Erythroblast (primary cell): ENCODE data around the gene PFN3.
"Not testable (repeated sequence)": the region's sequence is repeated elsewhere in the genome, so short reads cannot be mapped to it uniquely, and the experiment has no call there.

Experiments
- DNase-seq, 2 experiments: peaks; one replicate each; lab custom pipeline; 2025; lab: John Stamatoyannopoulos, UW
- GATA1 ChIP-seq: IDR thresholded peaks from 2 replicates; pipeline ENCODE4 v1.6.1; 2011; ENCODE audit warnings: low read depth, mild to moderate bottlenecking, control low read depth, low read length, moderate library complexity
- POLR2A ChIP-seq: IDR thresholded peaks from 2 replicates; pipeline ENCODE4 v1.6.1; 2011; ENCODE audit warnings: mild to moderate bottlenecking, low read length

Gene PFN3

GRCh38 chr5:177389241-177390169 lies 11.0 kb downstream of the PFN3 start:
- DNase-seq = no peak
- TF ChIP-seq POLR2A (no peak), GATA1 (no peak)

GRCh38 chr5:177388521-177389052 lies 11.9 kb downstream of the PFN3 start:
- DNase-seq = no peak
- no peak for TF ChIP-seq POLR2A
- no peak for TF ChIP-seq GATA1

DNA sequence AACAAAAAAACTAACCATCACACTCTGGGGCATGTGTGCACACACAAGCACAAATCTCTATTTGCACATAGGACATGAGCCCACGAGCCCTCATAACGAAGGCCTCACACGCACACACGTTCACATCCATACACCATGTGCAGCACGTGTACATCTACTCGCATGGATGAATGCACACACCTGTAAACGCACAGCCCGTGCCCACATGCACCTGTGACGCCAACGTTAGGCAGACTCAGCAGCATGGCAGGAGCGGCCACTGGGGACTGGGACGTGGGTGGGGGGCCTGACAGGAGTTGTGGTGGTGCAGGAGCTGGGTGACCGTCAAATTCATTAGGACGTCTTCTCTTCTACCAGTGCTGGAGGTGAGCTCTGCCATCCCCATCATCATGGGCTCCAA lies 13.1 kb downstream of the PFN3 start:
- TF ChIP-seq POLR2A = no peak
- no peak for TF ChIP-seq GATA1
- DNase-seq = no peak

GRCh38 chr5:177386542-177386941 lies 13.9 kb downstream of the PFN3 start:
- no peak for DNase-seq
- no peak for TF ChIP-seq GATA1
- no peak for TF ChIP-seq POLR2A

GRCh38 chr5:177385720-177386119 lies 14.7 kb downstream of the PFN3 start:
- DNase-seq = no peak
- TF ChIP-seq POLR2A (no peak), GATA1 (no peak)

DNA sequence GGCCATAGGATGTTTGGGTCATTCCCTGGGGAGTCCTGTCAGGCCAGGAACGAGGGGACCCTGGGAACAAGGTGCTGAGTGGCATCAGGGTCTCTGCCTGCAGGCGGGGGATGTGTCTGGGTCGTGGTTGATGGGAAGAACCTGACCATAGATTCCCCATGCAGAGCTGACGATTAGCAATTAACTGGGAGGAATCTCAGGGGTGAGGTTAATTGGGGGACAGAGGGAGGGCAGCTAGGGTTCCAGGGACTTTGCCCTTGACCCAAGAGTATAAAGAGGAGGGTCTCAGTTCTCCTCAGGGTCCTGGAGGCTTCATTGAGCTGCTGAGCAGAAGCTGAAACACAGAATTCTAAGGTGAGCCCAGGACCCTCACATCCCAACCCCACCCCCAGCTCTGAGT lies 16.3 kb downstream of the PFN3 start, which contains the start of gene SLC34A1:
TSS of gene SLC34A1 (plus strand) at position 301 of the 400 bp plus-strand sequence. CDS start 1,308 bp downstream, outside the sequence.
- DNase-seq = no peak
- TF ChIP-seq POLR2A (no peak), GATA1 (no peak)

GRCh38 chr5:177383181-177383580 lies 17.3 kb downstream of the PFN3 start:
- TF ChIP-seq POLR2A = no peak
- TF ChIP-seq GATA1 = no peak
- DNase-seq = no peak

DNA sequence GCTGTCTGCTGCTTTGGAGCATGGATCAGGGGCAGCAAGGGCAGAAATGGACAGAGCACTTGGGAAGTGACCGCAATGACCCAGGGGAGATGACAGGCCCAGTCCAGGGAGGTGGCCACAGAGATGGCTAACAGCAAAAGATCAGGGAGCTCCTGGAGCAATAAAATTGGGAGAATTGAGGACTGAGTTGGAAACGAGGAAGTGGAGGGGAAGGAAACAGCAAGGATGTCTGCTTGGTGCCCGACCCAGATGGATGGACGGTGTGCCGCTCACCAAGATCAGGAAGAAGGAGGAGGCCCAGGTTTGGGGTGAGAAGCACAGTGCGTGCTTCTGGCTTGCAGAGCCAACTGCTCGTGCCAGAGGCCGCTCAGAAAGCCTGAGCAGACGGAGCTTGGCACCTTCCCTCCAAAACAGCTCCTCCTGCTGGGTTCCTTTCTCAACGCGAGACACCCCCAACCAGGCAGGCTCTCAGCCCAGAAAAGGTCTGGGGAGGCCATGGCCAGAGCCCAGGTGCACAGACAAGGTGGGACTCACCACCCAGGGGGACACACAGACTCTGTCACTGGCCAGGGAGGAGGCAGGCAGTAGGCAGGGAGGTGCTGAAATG lies 17.9 kb downstream of the PFN3 start:
- peak; percentile 33 to 46 for DNase-seq
- TF ChIP-seq GATA1 (no peak), POLR2A (no peak)

DNA sequence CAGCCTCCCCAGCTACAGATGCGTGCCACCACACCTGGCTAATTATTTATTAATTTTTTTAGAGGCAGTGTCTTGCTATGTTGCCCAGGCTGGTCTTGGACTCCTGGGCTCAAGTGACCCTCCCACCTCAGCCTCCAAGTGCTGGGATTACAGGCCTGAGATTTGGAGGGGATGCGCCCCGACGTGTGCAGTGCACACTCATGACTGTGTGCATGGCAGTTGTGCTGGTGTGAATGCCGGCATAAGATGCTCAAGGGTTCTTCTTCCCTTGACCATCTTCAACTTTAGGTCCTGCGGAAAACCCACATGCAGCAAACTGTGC lies 19.7 kb downstream of the PFN3 start:
- no peak for DNase-seq
- TF ChIP-seq POLR2A = no peak
- no peak for TF ChIP-seq GATA1

GRCh38 chr5:177378884-177379883 lies 21.3 kb downstream of the PFN3 start:
- DNase-seq = peak; percentile 82 to 83
- TF ChIP-seq POLR2A = peak; percentile 32
- TF ChIP-seq GATA1 = no peak

DNA sequence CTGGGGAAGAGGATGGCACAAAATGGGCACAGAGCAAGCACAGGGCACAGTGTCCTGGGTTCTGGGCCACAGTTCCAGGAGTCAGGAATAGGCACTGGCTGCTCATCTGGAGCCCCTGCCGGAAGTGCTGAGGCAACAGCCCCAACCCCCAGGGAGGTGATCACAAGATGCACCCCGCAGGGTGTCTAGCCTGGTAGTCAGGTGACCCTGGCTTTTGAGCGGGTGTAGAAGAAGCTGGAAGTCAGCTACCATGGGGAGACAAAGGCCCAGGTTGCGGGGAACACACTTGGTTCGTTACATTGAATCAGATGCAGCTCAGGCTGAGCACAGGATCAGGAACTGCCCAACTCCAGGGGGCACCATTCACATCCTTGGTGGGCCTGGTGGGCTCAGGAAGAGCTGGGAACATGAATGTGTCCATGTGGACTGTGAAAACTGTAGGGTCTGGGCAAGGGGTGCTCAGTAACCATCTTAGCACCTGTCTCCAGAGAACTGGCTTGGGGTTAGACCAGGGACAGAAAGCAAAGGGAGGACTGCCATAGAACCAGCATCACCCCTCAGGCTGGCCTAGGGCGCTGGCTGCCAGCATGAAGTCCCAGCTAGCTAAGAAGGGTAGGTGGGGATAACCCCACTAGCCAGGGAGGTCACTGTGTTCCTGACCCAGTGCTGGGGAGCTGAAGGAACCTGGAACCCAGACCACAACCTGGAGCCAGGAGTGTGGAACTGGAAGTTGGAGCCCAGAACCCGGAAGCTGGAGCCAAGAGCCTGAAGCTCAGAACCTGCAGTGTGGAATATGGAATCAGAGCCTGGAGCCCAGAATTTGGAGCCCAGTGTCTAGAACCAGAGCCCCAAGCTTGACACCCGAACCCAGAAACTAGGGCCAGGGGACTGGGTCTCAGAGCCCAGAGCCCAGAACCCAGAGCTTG lies 22.3 kb downstream of the PFN3 start:
- DNase-seq = no peak
- TF ChIP-seq POLR2A = no peak

GRCh38 chr5:177376107-177376506 lies 24.4 kb downstream of the PFN3 start:
- TF ChIP-seq POLR2A = no peak
- TF ChIP-seq GATA1 = no peak
- no peak for DNase-seq

GRCh38 chr5:177375516-177375915 lies 24.9 kb downstream of the PFN3 start:
- not testable (repeated sequence) for DNase-seq
